HepG2 (cell line): ENCODE data around the gene VPS37B. TPM values are rescaled to one million over a fixed set of nuclear protein-coding genes. Genes with fewer than 3 reads are reported as not detected.
A peak's percentile ranks its signal among the peaks of the same experiment; 100 is the strongest.

Experiments used
- ARNTL ChIP-seq: sonication (generic); formaldehyde crosslinking; IDR thresholded peaks from 2 replicates; pipeline ENCODE4 v1.4.0; 2020; ENCODE audit warnings: mild to moderate bottlenecking, missing genetic modification reagents
- ATF7 ChIP-seq, 2 experiments: fragments of 450-650 bp in 1 of 2; sonication (generic) in 1 of 2; formaldehyde crosslinking in 1 of 2; IDR thresholded peaks; 2 replicates each; pipeline versions ENCODE4 v1.4.0 to v1.6.1; 2016 to 2020; ENCODE audit warnings: antibody characterized with exemption in 1 of 2, mild to moderate bottlenecking in 1 of 2, missing genetic modification reagents in 1 of 2
- CEBPZ ChIP-seq: IDR thresholded peaks from 2 replicates; pipeline ENCODE4 v1.6.1; 2012; ENCODE audit warnings: low read length, improper control_type of control experiment
- CSRNP2 ChIP-seq: sonication (generic); formaldehyde crosslinking; conservative IDR thresholded peaks from 2 replicates; pipeline ENCODE4 v1.8.0; 2022; ENCODE audit warnings: low read depth, missing genetic modification reagents
- FOXK2 ChIP-seq: fragments of 450-650 bp; IDR thresholded peaks from 2 replicates; pipeline ENCODE4 v1.6.1; 2016
- HNF1B ChIP-seq: sonication (generic); formaldehyde crosslinking; IDR thresholded peaks from 2 replicates; pipeline ENCODE4 v1.5.1; 2020; ENCODE audit warnings: mild to moderate bottlenecking, moderate library complexity, missing genetic modification reagents
- KMT2A ChIP-seq: sonication (generic); formaldehyde crosslinking; IDR thresholded peaks from 2 replicates; pipeline ENCODE4 v1.4.0; 2020; ENCODE audit warnings: missing genetic modification reagents
- MTA1 ChIP-seq: sonication (generic); formaldehyde crosslinking; IDR thresholded peaks from 2 replicates; pipeline ENCODE4 v1.4.0; 2020; ENCODE audit warnings: missing genetic modification reagents, mild to moderate bottlenecking, borderline replicate concordance
- POGZ ChIP-seq: sonication (generic); formaldehyde crosslinking; IDR thresholded peaks from 2 replicates; pipeline ENCODE4 v1.4.0; 2020; ENCODE audit warnings: mild to moderate bottlenecking, missing genetic modification reagents
- POLR2AphosphoS5 ChIP-seq: IDR thresholded peaks from 2 replicates; pipeline ENCODE4 v1.6.1; 2012; ENCODE audit warnings: low read depth, low read length
- REL ChIP-seq: sonication (generic); formaldehyde crosslinking; conservative IDR thresholded peaks from 2 replicates; pipeline ENCODE4 v1.8.0; 2022; ENCODE audit warnings: mild to moderate bottlenecking, missing genetic modification reagents, moderate library complexity
- REPIN1 ChIP-seq: sonication (generic); formaldehyde crosslinking; IDR thresholded peaks from 2 replicates; pipeline ENCODE4 v1.8.0; 2022; ENCODE audit warnings: missing genetic modification reagents, low read depth, mild to moderate bottlenecking, borderline replicate concordance
- SRSF4 ChIP-seq: fragments of 200-400 bp; formaldehyde crosslinking; IDR thresholded peaks from one replicate; pipeline ENCODE4 v1.6.1; 2018; ENCODE audit warnings: mild to moderate bottlenecking, low read depth, low read length, moderate library complexity; ENCODE audit not compliant: poor library complexity, severe bottlenecking
- TBP ChIP-seq: sonication (generic); formaldehyde crosslinking; IDR thresholded peaks from 2 replicates; pipeline ENCODE4 v1.5.0; 2020; ENCODE audit warnings: missing genetic modification reagents
- THAP8 ChIP-seq: sonication (generic); formaldehyde crosslinking; IDR thresholded peaks from 2 replicates; pipeline ENCODE4 v1.5.1; 2020; ENCODE audit warnings: missing genetic modification reagents, mild to moderate bottlenecking, borderline replicate concordance
- YY1 ChIP-seq: IDR thresholded peaks from 2 replicates; pipeline ENCODE4 v1.6.1; 2011; ENCODE audit warnings: low read length, low read depth, moderate library complexity, mild to moderate bottlenecking; ENCODE audit not compliant: insufficient read depth, insufficient replicate concordance
- ZMYM3 ChIP-seq: sonication (generic); formaldehyde crosslinking; IDR thresholded peaks from 2 replicates; pipeline ENCODE4 v1.5.1; 2020; ENCODE audit warnings: mild to moderate bottlenecking, missing genetic modification reagents
- ZNF576 ChIP-seq: sonication (generic); formaldehyde crosslinking; IDR thresholded peaks from 2 replicates; pipeline ENCODE4 v1.4.0; 2020; ENCODE audit warnings: mild to moderate bottlenecking, missing genetic modification reagents
- ZNF670 ChIP-seq: sonication (generic); formaldehyde crosslinking; IDR thresholded peaks from 2 replicates; pipeline ENCODE4 v1.8.0; 2022; ENCODE audit warnings: mild to moderate bottlenecking, missing genetic modification reagents, borderline replicate concordance
- ZNF737 ChIP-seq: sonication (generic); formaldehyde crosslinking; IDR thresholded peaks from 2 replicates; pipeline ENCODE4 v1.5.0; 2020; ENCODE audit warnings: missing genetic modification reagents, mild to moderate bottlenecking, borderline replicate concordance
- ZSCAN31 ChIP-seq: sonication (generic); formaldehyde crosslinking; IDR thresholded peaks from 2 replicates; pipeline ENCODE4 v1.5.0; 2020; ENCODE audit warnings: low read depth, mild to moderate bottlenecking, missing genetic modification reagents
- polyA plus RNA-seq, 8 experiments: library from polyadenylated mRNA; depleted of rRNA in 3 of 8; stranded (reverse) in 7 of 8; unstranded in 1 of 8; fragments of >200 nt; fragmentation: Illumina TruSeq in 4 of 8; extraction: Trizol in 4 of 8; gene quantifications; 2 replicates each; pipeline versions ENCODE4 v1.2.1 to v1.2.3, GENCODE V29; 2011 to 2016; ENCODE audit warnings: low read depth in 4 of 8, missing spikeins in 1 of 8, mixed read lengths in 1 of 8; ENCODE audit not compliant: insufficient read depth in 1 of 8
- total RNA-seq, 5 experiments: library from RNA; depleted of rRNA; stranded (reverse); fragments of >200 nt; fragmentation: Illumina TruSeq; extraction: Trizol; gene quantifications; 2 replicates each; pipeline ENCODE4 v1.2.3, GENCODE V29; 2016; ENCODE audit warnings: low read depth in 1 of 5

The VPS37B gene
- total and polyA plus RNA-seq, 2 of the 13 experiments (the other 11 are each of a cell fraction or from before 2014, with no cell fraction given): 4.6 to 5.3 TPM

- TF ChIP-seq POLR2AphosphoS5 (peak; percentile 60), ZNF576 (CRISPR knock-in tag) (no peak), TBP (no peak), SRSF4 (no peak), MTA1 (CRISPR knock-in tag) (peak; percentile 86; the same call in 1 of the 2 replicates), CSRNP2 (CRISPR knock-in tag) (no peak), REL (CRISPR knock-in tag) (0 out of 2 replicates have a peak, but pooled peaks have one; percentile 66), ATF7 (IDR thresholded peaks at IDR 0.05) (peak; percentile 99), ATF7 (CRISPR knock-in tag; IDR thresholded peaks at IDR 0.05) (peak; percentile 99), ARNTL (CRISPR knock-in tag) (no peak), ZSCAN31 (no peak), REPIN1 (CRISPR knock-in tag) (no peak), ZNF737 (no peak), POGZ (peak; percentile 45; the same call in 1 of the 2 replicates), ZMYM3 (CRISPR knock-in tag) (no peak), ZNF670 (CRISPR knock-in tag) (no peak), YY1 (peak; percentile 49), HNF1B (CRISPR knock-in tag) (0 out of 2 replicates have a peak, but pooled peaks have one; percentile 5), THAP8 (CRISPR knock-in tag) (no peak), KMT2A (CRISPR knock-in tag) (peak; percentile 36; the same call in 1 of the 2 replicates), FOXK2 (no peak), CEBPZ (no peak)
These were observed at the start of gene VPS37B (continued) for GRCh38 chr12:122895704-122896636.
